PC-9 (cell line): Measurements from ENCODE around the gene TUBA8.

Source experiments
- CTCF ChIP-seq: fragments of 200-600 bp; sonication (generic); conservative IDR thresholded peaks from 2 replicates; pipeline ENCODE4 v1.6.1; 2017; ENCODE audit warnings: mixed run types, antibody characterized with exemption, mild to moderate bottlenecking, moderate library complexity
- EZH2 ChIP-seq: fragments of 200-600 bp; sonication (generic); IDR thresholded peaks from 2 replicates; pipeline ENCODE4 v1.8.0; 2017; ENCODE audit warnings: antibody characterized with exemption, low read depth

- TF ChIP-seq CTCF (no peak), EZH2 (no peak)
These were observed 35.4 kb upstream of the TUBA8 start for GRCh38 chr22:18075101-18075719.
